IMR-90 (cell line): Measurements from ENCODE around the gene GCG.

Experiments used
- MAFK ChIP-seq: IDR thresholded peaks from 2 replicates; pipeline ENCODE4 v1.6.1; 2012; ENCODE audit warnings: low read depth, low read length, improper control_type of control experiment
- POLR2A ChIP-seq: IDR thresholded peaks from 2 replicates; pipeline ENCODE4 v1.6.1; 2012; ENCODE audit warnings: mild to moderate bottlenecking, low read depth, low read length
- TF ChIP-seq, protein P1 (sequence below): conservative IDR thresholded peaks from 2 replicates; pipeline ENCODE4 v1.5.1; 2012; ENCODE audit warnings: mild to moderate bottlenecking, low read depth, low read length, improper control_type of control experiment

DNA sequence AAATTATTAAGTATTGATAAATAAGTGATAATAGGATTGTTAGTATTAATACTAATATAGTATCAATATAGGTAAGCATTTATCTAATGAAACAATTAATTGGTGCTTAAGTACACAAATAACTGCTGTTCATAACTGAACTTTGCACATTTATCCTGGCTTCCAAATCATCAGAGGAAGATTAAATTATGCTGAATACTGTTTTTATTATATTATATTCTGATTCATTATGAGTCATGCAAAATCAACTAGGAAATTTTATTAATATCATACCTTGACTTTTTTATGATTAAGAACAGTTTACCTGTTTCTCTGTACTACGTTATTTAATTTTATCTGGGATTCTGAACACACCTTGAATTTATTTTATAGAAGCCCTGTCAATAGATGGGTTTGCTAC is 48.6 kb upstream of the GCG start:
- TF ChIP-seq, protein P1, sequence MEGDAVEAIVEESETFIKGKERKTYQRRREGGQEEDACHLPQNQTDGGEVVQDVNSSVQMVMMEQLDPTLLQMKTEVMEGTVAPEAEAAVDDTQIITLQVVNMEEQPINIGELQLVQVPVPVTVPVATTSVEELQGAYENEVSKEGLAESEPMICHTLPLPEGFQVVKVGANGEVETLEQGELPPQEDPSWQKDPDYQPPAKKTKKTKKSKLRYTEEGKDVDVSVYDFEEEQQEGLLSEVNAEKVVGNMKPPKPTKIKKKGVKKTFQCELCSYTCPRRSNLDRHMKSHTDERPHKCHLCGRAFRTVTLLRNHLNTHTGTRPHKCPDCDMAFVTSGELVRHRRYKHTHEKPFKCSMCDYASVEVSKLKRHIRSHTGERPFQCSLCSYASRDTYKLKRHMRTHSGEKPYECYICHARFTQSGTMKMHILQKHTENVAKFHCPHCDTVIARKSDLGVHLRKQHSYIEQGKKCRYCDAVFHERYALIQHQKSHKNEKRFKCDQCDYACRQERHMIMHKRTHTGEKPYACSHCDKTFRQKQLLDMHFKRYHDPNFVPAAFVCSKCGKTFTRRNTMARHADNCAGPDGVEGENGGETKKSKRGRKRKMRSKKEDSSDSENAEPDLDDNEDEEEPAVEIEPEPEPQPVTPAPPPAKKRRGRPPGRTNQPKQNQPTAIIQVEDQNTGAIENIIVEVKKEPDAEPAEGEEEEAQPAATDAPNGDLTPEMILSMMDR = no peak
- TF ChIP-seq MAFK (no peak), POLR2A (no peak)
